ENCODE data around the gene MPPED2.

The MPPED2 gene, protein sequence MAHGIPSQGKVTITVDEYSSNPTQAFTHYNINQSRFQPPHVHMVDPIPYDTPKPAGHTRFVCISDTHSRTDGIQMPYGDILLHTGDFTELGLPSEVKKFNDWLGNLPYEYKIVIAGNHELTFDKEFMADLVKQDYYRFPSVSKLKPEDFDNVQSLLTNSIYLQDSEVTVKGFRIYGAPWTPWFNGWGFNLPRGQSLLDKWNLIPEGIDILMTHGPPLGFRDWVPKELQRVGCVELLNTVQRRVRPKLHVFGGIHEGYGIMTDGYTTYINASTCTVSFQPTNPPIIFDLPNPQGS

DNA sequence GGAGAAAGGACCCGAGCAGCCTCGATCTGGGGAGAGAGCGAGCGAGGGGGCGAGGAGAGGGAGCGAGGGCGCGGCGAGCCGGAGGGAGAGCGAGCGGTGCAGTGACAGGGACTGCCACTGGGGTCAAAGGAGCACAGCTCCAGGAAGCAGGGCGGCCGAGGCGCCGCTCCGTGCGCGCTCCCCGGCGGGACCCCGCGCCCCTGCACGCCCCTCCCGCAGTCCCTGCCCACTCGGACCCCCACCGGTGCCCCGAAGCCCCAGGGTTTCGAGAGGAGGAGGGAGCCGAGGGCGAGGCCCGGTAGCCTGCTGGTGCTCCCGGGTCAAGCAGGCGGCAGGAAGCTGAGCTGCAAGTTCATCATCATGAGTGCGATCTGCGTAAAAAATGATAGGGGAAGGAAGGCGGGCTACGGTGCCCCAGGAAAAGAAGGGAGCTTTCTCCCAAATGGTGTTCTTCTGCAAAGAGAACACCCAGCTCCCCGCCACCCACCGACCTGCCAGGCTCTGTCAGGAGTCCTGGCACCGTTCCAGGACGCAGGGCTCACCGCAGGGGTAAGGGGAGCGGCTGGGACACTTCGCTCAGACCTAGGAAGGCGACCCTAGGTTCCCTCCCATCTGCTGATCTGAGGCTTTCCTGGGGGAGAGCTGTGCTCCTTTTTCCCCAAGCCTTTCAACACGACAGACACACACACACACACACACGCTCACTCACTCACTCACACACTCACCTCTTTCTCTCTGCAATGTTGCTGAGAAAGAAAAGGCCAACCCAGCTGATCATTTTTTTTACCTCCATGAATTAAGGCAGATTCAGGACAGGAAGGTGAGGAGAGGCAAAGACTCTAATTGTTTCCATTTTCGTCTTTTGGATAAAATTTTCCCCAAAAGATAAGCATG lies at the start of gene MPPED2:
Gene MPPED2 (minus strand): TSS at position 103 of the 894 bp plus-strand sequence. CDS start 5,980 bp downstream, outside the sequence.
- peak; percentile 66 for DNase-seq (ENCODE audit: low spot score)

GRCh38 chr11:30635401-30635989 lies 49.3 kb upstream of the MPPED2 start:
- no peak for DNase-seq (ENCODE audit: low spot score)

- DNase-seq (ENCODE audit: low spot score), result no peak
Measured at GRCh38 chr11:30631148-30631547, 45.0 kb upstream of the MPPED2 start.

GRCh38 chr11:30619767-30620166 lies 33.6 kb upstream of the MPPED2 start:
- DNase-seq (ENCODE audit: low spot score), result no peak

- DNase-seq (ENCODE audit: low spot score), result no peak
Measured at GRCh38 chr11:30617762-30618161, 31.6 kb upstream of the MPPED2 start.

DNA sequence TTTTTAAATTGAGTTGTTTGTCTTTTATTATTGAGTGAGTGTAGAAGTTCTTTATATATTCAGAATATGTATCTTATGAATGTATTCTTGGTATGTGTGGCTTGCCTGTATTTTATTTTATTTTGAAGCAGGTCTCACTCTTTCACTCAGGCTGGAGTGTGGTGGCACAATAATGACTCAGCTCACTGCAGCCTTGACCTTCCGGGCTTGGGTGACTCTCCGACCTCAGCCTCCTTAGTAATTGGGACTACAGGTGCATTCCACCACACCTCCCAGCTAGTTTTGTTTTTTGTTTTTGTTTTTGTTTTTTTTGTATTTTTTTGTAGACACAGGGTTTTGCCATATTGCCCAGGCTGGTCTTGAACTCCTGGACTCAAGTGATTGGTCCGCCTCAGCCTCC lies 24.5 kb upstream of the MPPED2 start:
- DNase-seq (ENCODE audit: low spot score), result no peak

GRCh38 chr11:30608534-30608933 lies 22.4 kb upstream of the MPPED2 start:
- DNase-seq (ENCODE audit: low spot score), result no peak

- no peak for DNase-seq (ENCODE audit: low spot score)
Measured at GRCh38 chr11:30605036-30605605, 19.0 kb upstream of the MPPED2 start.

DNA sequence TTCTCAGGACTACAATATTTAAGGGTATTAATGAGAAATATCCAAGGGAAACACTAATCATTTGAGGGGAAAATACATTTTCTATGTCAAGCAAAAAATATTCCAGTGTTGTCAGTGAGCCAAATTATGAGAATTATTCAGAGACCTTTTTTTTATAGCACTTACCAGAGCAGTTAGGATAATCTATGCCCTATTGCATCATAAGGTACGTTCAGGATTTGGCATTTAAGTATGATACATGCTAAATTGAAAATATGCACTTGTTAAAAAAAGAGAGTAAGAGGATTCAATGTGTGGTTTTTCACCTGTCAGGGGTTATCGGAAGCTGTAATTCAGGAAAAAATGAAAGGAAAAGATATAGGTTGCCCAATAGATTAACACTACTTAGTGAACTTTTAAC lies 17.2 kb upstream of the MPPED2 start:
- DNase-seq (ENCODE audit: low spot score), result no peak

DNA sequence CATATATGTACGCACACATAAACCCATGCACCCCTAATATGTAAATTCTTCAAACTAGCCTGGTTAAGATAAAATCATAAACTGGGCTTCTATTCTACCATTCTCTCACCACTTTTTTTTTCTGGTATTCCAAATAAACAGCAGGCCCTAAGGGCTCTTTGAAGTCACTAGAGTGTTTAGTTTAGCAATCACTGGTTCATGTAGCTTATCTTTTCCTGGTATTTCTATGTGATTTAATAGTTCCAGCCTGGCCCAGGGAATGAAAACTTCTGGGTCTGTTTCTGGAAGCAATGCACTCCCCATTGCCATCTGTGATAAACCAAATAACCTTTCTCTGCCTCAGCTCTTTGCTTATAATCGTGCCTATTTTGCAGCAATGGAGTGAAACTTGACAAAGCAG lies 10.7 kb upstream of the MPPED2 start:
- no peak for DNase-seq (ENCODE audit: low spot score)

GRCh38 chr11:30595934-30596333 lies 9.8 kb upstream of the MPPED2 start:
- DNase-seq (ENCODE audit: low spot score), result no peak

GRCh38 chr11:30594646-30595411 lies 8.7 kb upstream of the MPPED2 start:
- no peak for DNase-seq (ENCODE audit: low spot score)

- no peak for DNase-seq (ENCODE audit: low spot score)
Measured at GRCh38 chr11:30587269-30587812, 1.2 kb upstream of the MPPED2 start.

GRCh38 chr11:30585892-30586250 lies 282 bp downstream of the MPPED2 start:
- peak; percentile 52 for DNase-seq (ENCODE audit: low spot score)

GRCh38 chr11:30585125-30585891 lies 845 bp downstream of the MPPED2 start:
- peak; percentile 30 for DNase-seq (ENCODE audit: low spot score)

GRCh38 chr11:30583476-30584280 lies 2.5 kb downstream of the MPPED2 start:
- peak; percentile 12 for DNase-seq (ENCODE audit: low spot score)

- DNase-seq (ENCODE audit: low spot score), result no peak
Measured at GRCh38 chr11:30582726-30583125, 3.4 kb downstream of the MPPED2 start.

GRCh38 chr11:30581675-30582074 lies 4.5 kb downstream of the MPPED2 start:
- no peak for DNase-seq (ENCODE audit: low spot score)

GRCh38 chr11:30580573-30580972 lies 5.6 kb downstream of the MPPED2 start:
- no peak for DNase-seq (ENCODE audit: low spot score)
